Stimulated activated CD4-positive, alpha-beta T cell treated with anti-CD3 and anti-CD28 coated beads, Interleukin-4, amount 100 ng/mL, for 24 hours (primary cell): ENCODE data around the gene CKAP2L.

Experiments
- DNase-seq: peaks from one replicate; pipeline ENCODE4 v3.0.0-alpha.2; 2020

CKAP2L gene

GRCh38 chr2:112703684-112704083, 60.7 kb downstream of the CKAP2L start:
- no peak for DNase-seq

DNA sequence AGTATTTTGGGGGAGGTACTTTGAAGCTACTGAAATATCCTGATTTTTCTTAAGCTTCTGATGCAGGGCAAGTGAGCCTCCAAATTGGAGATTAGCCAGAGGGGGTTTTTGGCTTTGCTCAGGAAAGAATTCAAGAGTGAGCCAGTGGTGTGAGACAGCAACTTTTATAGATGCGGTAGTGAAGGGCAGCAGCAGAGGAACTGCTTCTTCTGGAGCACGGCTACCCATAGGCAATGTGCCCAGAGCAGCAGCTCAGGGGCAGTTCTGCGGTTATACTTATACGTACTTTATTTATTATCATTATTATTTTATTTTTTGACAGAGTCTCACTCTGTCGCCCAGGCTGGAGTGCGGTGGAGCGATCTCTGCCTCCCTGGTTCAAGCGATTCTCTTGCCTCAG, 63.4 kb downstream of the CKAP2L start:
- no peak for DNase-seq

DNA sequence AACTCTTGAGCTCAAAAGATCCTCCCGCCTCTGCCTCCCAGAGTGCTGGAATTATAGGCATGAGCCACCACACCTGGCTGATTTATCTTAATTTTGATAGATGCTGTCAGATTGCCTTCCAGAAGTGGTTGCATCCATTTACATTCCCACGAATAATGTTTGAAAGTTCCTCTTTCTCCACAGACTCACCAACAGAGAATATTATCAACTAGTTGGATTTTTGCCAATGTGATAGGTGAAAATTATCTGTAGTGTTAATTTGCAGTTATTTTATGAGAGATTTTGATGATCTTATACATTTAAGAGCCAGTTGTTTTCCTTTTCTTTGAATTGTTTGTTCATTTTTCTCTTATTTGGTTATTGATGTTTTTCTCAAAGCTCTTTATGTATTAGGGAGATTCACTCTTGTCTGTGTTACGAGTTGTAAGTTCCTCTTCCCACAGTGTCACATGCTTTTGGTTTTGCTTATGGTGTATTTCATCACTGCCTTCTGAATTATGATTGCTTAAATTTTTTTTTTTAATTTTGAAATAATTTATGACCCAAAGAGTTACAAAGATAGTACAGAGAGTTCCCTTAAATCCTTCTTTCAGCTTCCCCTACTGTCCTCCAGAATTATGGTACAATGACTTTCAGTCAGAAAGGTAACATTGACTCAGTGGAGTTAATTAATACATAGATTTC, 64.3 kb downstream of the CKAP2L start:
- no peak for DNase-seq

GRCh38 chr2:112698834-112699515, 65.4 kb downstream of the CKAP2L start:
- DNase-seq = no peak

- DNase-seq = no peak
Measured at GRCh38 chr2:112694182-112694581, 70.2 kb downstream of the CKAP2L start.

DNA sequence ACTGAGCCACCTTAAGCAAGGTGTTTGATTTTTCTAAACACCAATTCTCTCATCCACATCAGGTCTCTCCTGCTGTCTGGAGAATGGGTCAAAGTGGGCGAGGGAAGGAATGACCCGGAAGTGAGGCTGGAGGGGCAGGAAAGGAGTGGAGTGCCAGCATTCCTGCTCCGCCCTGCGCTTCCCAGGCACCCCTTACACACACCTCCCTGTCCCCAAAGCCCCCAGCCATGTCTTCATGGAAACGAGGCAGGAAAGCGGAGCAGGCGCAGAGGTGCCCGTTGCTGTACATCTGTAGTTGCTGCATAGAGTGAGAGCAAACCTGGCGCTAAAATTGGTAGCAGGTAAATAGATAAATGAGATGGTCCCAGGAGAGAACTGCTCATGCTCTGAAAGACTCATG, 70.8 kb downstream of the CKAP2L start:
- DNase-seq = no peak

DNA sequence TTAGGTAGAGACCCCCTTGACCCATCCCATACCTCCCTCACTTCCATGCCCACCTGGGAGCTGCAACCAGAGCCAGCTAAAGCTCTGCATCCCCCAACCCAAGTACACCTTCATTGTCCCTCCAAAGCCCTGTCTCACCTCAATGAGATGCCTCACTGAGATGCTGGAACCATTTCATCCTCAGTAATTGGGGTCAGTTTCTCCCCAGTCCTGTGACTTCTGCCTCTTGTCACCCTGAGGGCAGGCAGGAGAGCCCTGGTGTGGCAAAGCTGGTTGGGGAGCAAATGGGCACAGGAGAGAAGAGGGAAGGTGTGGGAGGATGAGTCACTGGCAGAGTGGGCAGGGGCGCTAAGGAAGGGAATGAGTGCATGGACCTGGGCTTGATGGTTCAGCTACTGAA, 71.5 kb downstream of the CKAP2L start:
- peak; percentile 53 for DNase-seq

DNA sequence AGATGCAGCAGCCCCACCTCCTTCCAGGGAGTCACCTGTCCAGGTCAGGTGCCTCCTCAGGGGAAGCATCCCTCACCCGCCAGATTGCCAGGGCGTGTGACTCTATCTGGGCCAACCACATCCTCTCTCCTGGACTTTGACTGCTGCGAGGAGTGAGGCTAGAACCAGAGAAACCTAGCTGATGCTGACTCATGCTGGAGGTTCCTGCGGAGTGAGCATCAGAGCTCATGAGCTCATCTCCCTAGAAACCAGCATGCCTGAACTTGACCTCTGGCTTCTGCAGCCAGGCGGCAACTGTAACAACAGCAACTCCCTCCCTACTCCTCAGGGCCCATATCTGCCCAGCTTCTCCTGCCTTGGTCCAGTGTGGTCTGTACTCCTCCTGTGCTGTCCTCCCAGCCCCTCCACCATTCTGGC, 71.9 kb downstream of the CKAP2L start:
- peak; percentile 62 for DNase-seq

DNA sequence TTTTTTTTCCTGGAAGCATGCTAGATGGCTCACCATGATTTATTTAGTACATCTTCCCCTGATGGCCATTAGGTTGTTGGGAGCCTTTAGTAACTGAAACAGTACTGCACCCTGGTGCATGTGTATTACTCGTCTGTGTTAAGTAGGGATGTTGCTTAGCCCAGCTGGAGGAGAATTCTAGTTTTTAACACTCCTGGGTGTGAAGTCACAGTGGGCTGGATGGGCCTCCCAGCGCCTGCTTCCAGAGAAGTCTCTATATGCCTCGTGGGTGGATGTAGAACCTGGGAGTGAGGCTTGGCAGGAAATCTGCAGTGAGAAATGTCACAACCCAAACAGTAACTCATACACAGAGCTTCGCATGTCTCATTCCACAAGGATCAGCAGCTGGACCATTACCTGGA, 72.5 kb downstream of the CKAP2L start:
- DNase-seq = no peak

GRCh38 chr2:112690853-112691401, 73.5 kb downstream of the CKAP2L start:
- DNase-seq = peak; percentile 66

DNA sequence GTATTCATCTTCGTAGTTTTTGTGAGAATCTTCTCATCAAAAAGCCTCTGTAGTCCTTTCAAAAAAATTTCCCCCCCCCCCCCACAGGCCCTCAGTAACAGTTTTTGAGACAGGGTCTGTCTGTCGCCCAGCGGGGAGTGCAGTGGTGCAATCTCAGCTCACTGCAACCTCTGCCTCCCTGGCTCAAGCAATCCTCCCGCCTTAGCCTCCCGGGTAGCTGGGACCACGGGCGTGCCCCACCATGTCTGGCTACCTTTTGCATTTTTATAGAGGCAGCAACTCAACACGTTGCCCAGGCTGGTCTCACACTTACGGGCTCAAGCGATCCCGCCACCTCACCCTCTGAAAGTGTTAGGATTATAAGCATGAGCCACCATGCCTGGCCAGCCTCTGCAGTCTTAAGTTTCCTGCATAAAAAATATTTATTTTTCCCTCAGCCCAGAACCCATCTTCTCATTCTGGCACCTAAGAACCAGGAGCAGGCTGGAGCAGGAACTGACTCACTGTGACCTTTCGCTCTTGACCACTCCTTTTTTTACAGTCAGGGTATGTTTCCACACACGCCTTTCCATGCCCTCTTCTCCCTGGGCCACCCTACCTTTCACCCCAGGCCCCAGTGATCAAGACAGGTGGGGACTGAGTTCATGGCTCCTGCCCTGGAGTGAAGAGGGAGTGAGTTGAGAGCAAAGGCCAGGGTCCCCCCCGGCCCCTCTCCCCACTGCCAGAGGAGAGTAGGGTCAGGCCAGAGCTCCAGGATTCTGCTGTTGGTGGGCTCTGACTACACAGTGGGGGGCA, 76.1 kb downstream of the CKAP2L start:
- DNase-seq = no peak

DNA sequence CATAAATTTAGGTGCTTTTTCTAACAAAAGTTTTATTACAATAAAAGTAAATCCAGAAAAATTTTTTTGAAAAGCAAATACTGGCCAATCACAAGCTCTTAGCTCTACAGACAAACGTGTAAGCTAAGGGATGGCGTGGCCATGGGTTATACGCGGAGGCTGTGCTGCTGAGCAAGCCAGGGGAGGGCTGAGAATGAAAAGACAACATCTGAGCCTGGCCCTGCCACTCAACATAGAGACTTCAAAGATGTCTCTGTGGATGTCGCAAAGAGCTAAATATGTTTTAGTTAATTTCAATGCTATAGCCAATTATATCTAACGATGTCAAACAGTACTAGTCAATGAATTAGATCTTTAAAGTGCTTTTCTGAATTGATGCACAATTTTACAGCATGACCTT, 76.9 kb downstream of the CKAP2L start:
- DNase-seq = no peak
